ENCODE data around the gene ELOVL3.
"Not testable (repeated sequence)": the region's sequence is repeated elsewhere in the genome, so short reads cannot be mapped to it uniquely, and the experiment has no call there.

Gene ELOVL3

GRCh38 chr10:102225646-102226541 lies at the start of gene ELOVL3:
Gene ELOVL3 (plus strand): TSS chr10:102226299. CDS start chr10:102226549, 250 bp downstream.
- DNase-seq = no peak

- no peak for DNase-seq
Measured at GRCh38 chr10:102184606-102185005, 41.5 kb upstream of the ELOVL3 start.

DNA sequence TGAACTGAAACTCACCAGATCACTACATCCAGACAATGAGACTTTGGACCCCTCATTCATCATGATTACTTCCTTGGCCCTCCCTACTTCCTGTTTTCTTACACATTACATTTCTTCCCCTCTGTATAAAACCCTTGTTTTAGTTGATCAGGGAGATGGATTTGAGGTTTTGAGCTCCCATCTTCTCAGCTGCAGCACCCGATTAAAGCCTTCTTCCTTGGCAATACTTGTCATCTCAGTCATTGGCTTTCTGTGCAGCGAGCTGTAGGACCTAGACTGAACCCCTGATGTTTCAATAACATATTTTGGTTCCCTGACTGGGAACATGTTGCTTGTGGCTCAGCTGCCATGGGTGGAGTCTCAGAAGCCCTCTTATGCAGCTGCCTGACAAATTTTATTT lies 40.8 kb upstream of the ELOVL3 start:
- no peak for DNase-seq

DNA sequence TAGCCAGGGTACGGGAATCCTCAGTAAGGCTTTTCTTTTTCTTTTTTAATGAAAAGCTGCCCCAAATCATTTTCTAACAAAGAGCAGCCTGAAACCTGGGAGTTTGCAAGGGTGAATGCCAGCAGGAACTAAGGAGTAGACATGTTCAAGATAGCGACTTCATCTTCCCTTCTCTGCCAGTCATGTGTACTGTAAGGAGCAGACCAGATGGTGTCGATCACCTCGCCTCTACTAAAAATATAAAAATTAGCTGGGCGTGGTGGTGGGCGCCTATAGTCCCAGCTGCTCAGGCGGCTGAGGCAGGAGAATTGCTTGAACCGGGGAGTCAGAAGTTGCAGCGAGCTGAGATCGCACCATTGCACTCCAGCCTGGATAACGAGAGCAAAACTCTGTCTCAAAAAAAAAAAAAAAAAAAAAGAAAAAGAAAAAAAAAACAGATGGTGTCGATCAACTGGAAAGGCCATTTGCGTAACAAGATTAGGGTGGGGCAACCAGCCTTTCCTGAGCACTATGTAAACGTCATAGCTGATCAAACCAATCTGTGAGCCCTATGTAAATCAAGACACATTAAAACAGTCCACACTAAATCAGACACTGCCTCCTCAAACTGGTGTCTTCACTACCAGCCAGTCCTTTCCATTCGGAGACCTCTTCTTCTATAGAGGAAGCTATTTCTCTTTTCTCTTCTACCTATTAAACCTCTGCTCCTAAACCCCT lies 40.1 kb upstream of the ELOVL3 start:
- DNase-seq = no peak

GRCh38 chr10:102188298-102188940 lies 37.7 kb upstream of the ELOVL3 start:
- no peak for DNase-seq

- not testable (repeated sequence) for DNase-seq
Measured at GRCh38 chr10:102188941-102189898, 36.9 kb upstream of the ELOVL3 start.

DNA sequence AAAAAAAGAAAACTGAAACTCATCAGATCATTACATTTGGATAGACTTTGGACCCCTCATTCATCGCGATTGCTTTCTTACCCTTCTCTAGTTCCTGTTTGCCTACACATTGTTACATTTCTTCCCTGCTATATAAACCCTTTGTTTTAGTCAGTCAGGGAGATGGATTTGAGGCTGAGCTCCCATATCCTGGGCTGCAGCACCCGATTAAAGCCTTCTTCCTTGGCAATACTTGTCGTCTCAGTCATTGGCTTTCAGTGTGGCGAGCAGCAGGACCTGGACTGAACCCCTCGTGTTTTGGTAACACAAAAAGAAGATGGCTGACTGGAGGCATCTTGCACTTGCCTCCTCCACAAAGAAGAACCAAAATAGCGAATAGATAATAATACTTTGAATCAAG lies 34.1 kb upstream of the ELOVL3 start:
- no peak for DNase-seq

DNA sequence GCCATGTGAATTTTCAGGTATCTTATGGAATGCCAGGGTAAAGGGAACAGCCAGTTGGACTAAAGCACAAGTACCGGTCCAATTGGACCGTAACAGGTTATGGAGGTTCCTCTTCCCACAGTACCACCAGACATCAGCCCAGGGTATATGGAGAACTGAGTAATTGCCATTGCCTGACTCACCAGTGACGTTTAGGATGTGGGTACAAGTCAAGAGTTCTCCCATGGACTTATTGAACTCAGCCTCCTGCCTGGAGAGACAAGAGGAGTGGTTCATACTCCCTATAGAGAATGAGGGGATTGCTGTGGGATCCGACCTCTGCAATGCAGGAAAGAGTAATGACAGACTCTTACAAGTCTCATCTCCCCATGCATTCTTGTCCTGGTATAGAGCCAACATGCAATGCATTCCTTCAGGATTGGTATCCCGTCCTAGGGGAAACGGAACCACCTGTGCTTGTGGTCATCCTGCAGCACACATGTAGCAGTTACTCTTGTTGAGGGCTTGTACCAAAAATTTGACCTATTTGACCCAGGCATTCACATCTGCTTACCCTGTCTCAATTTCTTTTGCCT lies 30.7 kb upstream of the ELOVL3 start:
- no peak for DNase-seq

GRCh38 chr10:102196893-102197292 lies 29.2 kb upstream of the ELOVL3 start:
- no peak for DNase-seq

GRCh38 chr10:102198027-102198426 lies 28.1 kb upstream of the ELOVL3 start:
- DNase-seq = no peak

DNA sequence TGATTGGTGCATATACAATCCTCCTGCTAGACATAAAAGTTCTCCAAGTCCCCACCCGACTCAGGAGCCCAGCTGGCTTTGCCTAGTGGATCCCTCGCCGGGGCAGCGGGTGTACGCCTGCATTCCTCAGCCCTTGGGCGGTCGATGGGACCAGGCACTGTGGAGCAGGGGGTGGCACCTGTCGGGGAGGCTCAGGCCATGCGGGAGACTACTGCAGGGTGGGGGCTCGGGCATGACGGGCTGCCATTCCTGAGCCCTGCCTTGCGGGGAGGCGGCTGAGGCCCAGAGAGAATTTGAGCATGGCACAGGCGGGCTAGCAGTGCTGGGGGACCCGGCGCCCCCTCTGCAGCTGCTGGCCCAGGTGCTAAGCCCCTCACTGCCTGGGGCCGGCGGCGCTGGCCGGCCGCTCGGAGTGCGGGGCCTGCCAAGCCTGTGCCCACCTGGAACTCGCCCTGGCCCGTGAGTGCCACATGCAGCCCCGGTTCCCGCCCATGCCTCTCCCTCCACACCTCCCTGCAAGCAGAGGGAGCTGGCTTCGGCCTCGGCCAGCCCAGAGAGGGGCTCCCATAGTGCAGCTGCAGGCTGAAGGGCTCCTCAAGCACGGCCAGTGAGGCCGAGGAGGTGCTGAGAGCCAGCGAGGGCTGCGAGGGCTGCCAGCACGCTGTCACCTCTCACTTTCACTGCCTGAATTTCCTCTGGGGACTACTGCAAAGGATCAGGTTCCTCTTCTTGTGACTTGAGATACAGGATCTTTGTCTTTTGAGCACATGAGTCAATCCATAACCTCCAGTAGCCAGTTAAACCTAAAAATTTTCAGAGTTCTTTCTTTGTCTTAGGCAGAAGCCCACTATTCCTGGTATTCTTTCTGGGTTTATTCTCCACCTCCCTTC lies 25.1 kb upstream of the ELOVL3 start:
- no peak for DNase-seq

- DNase-seq = no peak
Measured at GRCh38 chr10:102202386-102202785, 23.7 kb upstream of the ELOVL3 start.

DNA sequence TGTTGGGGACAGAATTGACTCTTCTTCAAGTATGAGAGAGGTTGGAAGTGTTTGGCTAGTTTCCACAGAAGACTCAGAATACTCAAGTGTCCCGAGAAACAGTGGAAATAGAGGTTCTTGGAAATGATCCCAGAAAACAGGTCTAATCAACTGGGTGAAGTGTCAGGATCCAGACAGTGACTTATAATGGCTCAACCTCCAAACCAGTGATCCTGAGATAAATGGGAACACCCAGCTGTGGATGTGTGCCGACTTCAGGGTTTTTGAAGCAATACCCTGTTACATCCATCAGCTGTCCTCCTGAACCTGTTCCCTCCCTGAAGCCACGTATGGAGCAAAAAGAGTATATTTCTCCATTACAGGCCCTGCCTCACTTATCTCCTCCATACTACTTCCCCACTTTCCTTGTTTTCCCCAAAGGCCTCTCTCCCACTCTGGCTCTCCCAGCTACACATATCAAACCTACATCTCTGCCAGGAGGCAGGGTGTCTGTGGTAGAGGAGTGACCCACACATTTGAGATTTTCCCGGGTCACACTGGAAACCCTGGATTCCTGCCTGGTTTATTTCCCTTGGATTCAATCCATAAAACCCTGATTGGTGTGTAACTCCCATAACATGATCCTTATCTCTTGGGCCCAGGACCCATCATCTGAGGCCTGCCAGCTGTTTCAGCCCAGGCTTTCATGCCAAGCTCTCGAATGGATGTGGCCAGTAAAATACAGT lies 17.6 kb upstream of the ELOVL3 start:
- DNase-seq = no peak

DNA sequence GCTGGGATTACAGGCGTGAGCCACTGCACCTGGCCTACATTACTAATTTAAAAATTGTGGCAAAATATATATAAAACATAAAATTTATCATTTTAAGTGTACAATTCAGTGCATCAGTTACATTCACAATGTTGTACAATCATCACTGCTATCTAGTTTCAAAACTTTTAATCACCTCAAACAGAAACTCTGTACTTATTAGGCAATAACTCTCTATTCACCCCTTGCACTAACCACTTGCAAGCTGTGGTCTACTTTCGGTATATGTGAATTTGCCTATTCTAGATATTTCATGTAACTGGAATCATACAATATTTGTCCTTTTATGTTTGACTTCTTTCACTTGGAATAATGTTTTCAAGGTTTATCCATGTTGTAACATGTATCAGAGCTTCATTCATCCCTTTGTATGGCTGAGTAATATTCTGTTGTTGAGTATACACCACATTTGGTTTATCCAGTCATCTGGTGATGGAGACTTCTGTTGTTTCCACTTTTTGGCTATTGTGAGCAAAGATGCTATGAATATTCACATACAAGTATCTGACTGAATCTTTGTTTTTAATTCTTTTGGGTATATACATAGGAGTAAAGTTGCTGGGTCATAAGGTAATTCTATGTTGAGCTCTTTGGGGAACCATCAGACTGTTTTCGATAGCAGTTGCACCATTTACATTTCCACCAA lies 14.3 kb upstream of the ELOVL3 start:
- no peak for DNase-seq

GRCh38 chr10:102213599-102213998 lies 12.5 kb upstream of the ELOVL3 start:
- DNase-seq = not testable (repeated sequence)

DNA sequence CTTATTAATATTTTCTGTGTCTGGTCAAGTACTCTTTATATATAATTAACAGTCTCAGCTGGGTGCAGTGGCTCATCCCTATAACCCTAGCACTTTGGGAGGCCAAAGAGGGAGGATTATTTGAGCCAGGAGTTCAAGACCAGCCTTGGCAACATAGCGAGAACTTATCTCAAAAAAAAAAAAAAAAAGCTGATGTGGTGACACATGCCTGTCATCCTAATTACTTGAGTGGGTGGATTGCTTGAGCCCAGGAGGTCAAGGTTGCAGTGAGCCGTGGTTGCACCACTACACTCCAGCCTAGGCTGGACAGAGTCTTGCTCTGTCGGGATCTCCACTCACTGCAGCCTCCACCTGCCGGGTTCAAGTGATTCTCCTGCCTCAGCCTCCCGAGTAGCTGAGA lies 6.7 kb upstream of the ELOVL3 start:
- no peak for DNase-seq

DNA sequence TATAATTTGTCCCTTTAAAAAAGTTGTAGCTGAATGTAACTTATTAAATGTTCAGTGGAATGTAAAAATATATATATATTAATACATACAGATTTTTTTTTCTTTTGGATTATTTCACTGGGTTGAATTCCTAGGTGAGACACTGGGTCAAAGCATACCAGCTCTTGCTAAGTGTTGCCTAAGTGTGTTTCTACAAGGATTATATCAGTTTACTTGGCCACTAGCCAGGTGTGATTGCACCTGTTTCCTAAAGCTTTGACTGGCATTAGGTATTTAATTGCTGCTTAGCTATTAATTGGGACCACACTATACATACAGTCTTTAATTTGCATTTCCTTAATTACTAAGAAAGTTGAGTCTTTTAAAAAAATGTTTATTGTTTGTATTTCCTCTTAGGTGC lies 5.5 kb upstream of the ELOVL3 start:
- no peak for DNase-seq

GRCh38 chr10:102222797-102223196 lies 3.3 kb upstream of the ELOVL3 start:
- no peak for DNase-seq

- no peak for DNase-seq
Measured at GRCh38 chr10:102226542-102226870, 407 bp downstream of the ELOVL3 start.

DNA sequence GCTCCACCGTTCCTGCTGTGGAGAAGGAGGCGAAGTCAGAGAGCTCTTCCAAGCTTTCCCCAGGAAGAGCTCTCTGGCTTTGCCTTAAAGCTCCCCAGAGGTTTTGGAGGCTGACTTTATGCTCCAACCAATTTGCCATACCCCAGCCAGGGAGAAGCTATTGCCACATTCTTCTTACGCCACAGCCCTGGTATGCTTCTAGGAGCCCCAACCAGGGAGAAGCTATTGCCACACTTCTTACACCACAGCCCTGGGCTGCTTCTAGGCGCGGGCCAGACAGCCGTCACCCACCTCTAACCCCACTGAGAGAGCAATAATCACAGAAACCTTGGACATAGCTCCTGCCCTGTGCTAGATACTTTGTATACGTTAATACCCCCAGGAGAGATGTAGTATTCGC lies 951 bp downstream of the ELOVL3 start:
- DNase-seq = no peak

Measured in NK-92 treated with Interleukin-12 subunit alpha and Interleukin-12 subunit beta, amount 100 ng/mL, for 24 hours (cell line).